Ammon's horn (tissue), 1 donor: Measurements from ENCODE around the gene B4GALNT3.

Experiments
- DNase-seq: peaks from one replicate; pipeline ENCODE4 v3.0.0-alpha.2; 2016; ENCODE audit warnings: low spot score

B4GALNT3 gene

GRCh38 chr12:467591-467990 lies 7.9 kb downstream of the B4GALNT3 start:
- no peak for DNase-seq

- no peak for DNase-seq
Measured at GRCh38 chr12:468671-469389, 9.1 kb downstream of the B4GALNT3 start.

GRCh38 chr12:470133-470532 lies 10.4 kb downstream of the B4GALNT3 start:
- no peak for DNase-seq

- DNase-seq: no peak
Measured at GRCh38 chr12:473198-473597, 13.5 kb downstream of the B4GALNT3 start.

GRCh38 chr12:473863-474577 lies 14.3 kb downstream of the B4GALNT3 start:
- DNase-seq: no peak

GRCh38 chr12:475286-475685 lies 15.5 kb downstream of the B4GALNT3 start:
- no peak for DNase-seq

GRCh38 chr12:479161-479560 lies 19.4 kb downstream of the B4GALNT3 start:
- DNase-seq: no peak

GRCh38 chr12:480831-481816 lies 21.4 kb downstream of the B4GALNT3 start:
- DNase-seq: peak; percentile 30

- no peak for DNase-seq
Measured at GRCh38 chr12:482061-482460, 22.3 kb downstream of the B4GALNT3 start.

GRCh38 chr12:484096-484495 lies 24.4 kb downstream of the B4GALNT3 start:
- DNase-seq: no peak

GRCh38 chr12:490260-490659 lies 30.5 kb downstream of the B4GALNT3 start:
- no peak for DNase-seq

GRCh38 chr12:495466-495865 lies 35.7 kb downstream of the B4GALNT3 start:
- DNase-seq: no peak

- no peak for DNase-seq
Measured at GRCh38 chr12:496736-497135, 37.0 kb downstream of the B4GALNT3 start.

GRCh38 chr12:497501-498160 lies 37.9 kb downstream of the B4GALNT3 start:
- DNase-seq: no peak

- no peak for DNase-seq
Measured at GRCh38 chr12:499837-500458, 40.2 kb downstream of the B4GALNT3 start.

GRCh38 chr12:501722-502447 lies 42.1 kb downstream of the B4GALNT3 start:
- DNase-seq: no peak

GRCh38 chr12:503111-503761 lies 43.5 kb downstream of the B4GALNT3 start:
- DNase-seq: no peak

GRCh38 chr12:505221-505620 lies 45.5 kb downstream of the B4GALNT3 start:
- DNase-seq: no peak

- no peak for DNase-seq
Measured at GRCh38 chr12:507391-507796, 47.7 kb downstream of the B4GALNT3 start.

- DNase-seq: no peak
Measured at GRCh38 chr12:508145-508544, 48.4 kb downstream of the B4GALNT3 start.
